ENCODE measurements around the gene LSM8.

- TF ChIP-seq E2F5 (CRISPR knock-in tag; IDR thresholded peaks at IDR 0.05) (no peak), ZNF263 (CRISPR knock-in tag; IDR thresholded peaks at IDR 0.05; ENCODE audit: low read depth) (no peak), USF2 (CRISPR knock-in tag; IDR thresholded peaks at IDR 0.05) (no peak), IRF2 (CRISPR knock-in tag; IDR thresholded peaks at IDR 0.05; ENCODE audit: borderline replicate concordance, low read depth) (no peak), E2F4 (CRISPR knock-in tag; IDR thresholded peaks at IDR 0.05; ENCODE audit: borderline replicate concordance, low read depth) (no peak), ATF2 (CRISPR knock-in tag; IDR thresholded peaks at IDR 0.05; ENCODE audit: borderline replicate concordance, low read depth) (no peak), CTCF (IDR thresholded peaks at IDR 0.05) (no peak), ZNF396 (CRISPR knock-in tag; IDR thresholded peaks at IDR 0.05; ENCODE audit: borderline replicate concordance) (no peak), CBFB (CRISPR knock-in tag; IDR thresholded peaks at IDR 0.05; ENCODE audit: low read depth) (no peak), ZNF138 (CRISPR knock-in tag; conservative IDR thresholded peaks at IDR 0.05) (no peak)
Measured at GRCh38 chr7:118152149-118152548, 31.8 kb upstream of the LSM8 start.
